ENCODE data around the gene EEF2. TPM values are rescaled to one million over a fixed set of nuclear protein-coding genes. Genes with fewer than 3 reads are reported as not detected.
"Not testable (repeated sequence)": the region's sequence is repeated elsewhere in the genome, so short reads cannot be mapped to it uniquely, and the experiment has no call there.

Gene EEF2
- total RNA-seq, 2 experiments from 2014 or later, result 3,340 to 3,392 TPM

GRCh38 chr19:4018775-4019504 lies 33.7 kb upstream of the EEF2 start:
- Mint-ChIP-seq H3K27ac (no peak overlapping the region), H3K4me3 (no peak overlapping the region), H3K36me3 (peaks cover 8% of the 10 kb centered on the region)

DNA sequence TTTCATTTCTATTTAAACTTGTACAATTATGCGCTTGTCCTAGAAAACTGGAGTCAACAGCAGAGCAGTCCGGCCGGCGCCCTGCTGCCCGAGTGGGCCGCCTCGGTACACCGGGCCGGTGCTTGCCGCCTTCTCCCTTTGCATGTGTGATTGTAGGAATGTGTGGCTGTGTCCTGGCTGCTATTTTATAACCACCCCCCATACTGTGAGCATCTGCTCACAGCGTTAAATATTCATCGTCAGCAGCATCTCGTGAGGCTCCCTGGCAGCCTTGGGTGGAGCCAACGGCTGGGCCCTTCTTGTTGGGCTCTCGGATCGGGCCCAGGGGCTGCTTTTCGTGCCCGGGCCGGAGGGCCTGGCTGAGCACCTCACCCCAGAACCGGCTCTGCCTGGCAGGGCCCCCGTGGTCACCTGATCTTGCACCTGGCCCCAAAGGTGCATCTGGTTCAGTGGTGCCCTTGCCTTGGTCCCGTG lies 32.9 kb upstream of the EEF2 start:
- H3K4me3 Mint-ChIP-seq, result no peak overlapping the region
- peaks cover 8% of the 10 kb centered on the region for H3K36me3 Mint-ChIP-seq
- H3K9me3 Mint-ChIP-seq, result no peaks in the 10 kb centered on the region
- no peaks in the 10 kb centered on the region for H3K4me1 Mint-ChIP-seq
- no peak overlapping the region for H3K27ac Mint-ChIP-seq
- H3K27me3 Mint-ChIP-seq, result no peaks in the 10 kb centered on the region
- DNase-seq, result no peak

More at GRCh38 chr19:4018775-4019504, 33.7 kb upstream of the EEF2 start:
- Mint-ChIP-seq H3K27me3 (no peaks in the 10 kb centered on the region), H3K4me1 (no peaks in the 10 kb centered on the region), H3K9me3 (no peaks in the 10 kb centered on the region)
- no peak for DNase-seq

DNA sequence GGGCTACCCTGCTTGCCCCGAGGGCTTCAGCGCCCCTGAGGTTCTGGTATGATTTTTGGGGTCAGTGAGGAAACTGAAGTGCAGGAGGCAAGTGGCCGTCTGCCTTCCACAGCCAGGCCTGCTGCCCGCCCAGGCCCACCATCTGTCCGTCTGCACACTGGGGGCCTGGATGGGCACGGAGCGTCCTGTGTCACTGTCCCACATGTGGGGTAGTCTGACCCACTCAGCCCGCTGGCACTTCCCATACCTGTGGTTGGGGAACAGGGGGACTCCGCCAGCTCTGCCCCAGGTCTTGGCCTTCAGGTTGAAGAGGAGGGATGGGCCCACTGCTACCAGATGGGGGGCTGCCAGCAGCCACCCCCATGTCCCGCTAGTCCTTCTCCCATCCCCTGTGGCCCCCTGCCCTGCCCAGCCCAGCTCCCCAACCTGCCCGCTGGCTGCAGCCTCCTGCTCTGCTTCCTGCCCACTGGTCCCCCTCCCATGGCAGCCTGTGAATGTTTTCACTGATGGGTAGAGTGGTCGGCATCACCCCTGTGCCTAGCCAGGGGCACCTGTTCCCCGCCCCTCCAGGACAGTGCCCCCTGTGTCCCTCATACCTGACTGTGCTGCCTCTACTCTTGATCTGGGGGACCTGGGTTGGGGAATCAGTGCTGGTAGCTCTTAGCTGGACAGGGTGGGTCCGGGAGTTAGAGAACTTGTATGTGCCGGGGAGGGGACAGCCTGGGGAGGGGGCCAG lies 31.8 kb upstream of the EEF2 start:
- no peak overlapping the region for H3K4me3 Mint-ChIP-seq
- H3K27me3 Mint-ChIP-seq, result no peaks in the 10 kb centered on the region
- H3K27ac Mint-ChIP-seq, result no peak overlapping the region
- H3K36me3 Mint-ChIP-seq, result peaks cover 7% of the 10 kb centered on the region
- H3K9me3 Mint-ChIP-seq, result no peaks in the 10 kb centered on the region
- no peak for DNase-seq
- peaks cover 2% of the 10 kb centered on the region for H3K4me1 Mint-ChIP-seq

- Mint-ChIP-seq H3K4me1 (peaks cover 2% of the 10 kb centered on the region), H3K9me3 (no peaks in the 10 kb centered on the region), H3K4me3 (no peak overlapping the region), H3K27ac (no peak overlapping the region), H3K36me3 (peaks cover 4% of the 10 kb centered on the region), H3K27me3 (no peaks in the 10 kb centered on the region)
- DNase-seq, result no peak
These were observed 31.2 kb upstream of the EEF2 start for GRCh38 chr19:4016486-4016885.

GRCh38 chr19:4015705-4016402 lies 30.6 kb upstream of the EEF2 start:
- no peaks in the 10 kb centered on the region for H3K27me3 Mint-ChIP-seq
- no peak overlapping the region for H3K4me3 Mint-ChIP-seq
- DNase-seq, result no peak
- H3K27ac Mint-ChIP-seq, result no peak overlapping the region
- peaks cover 6% of the 10 kb centered on the region for H3K4me1 Mint-ChIP-seq
- no peaks in the 10 kb centered on the region for H3K36me3 Mint-ChIP-seq
- H3K9me3 Mint-ChIP-seq, result no peaks in the 10 kb centered on the region

GRCh38 chr19:4014541-4015491 lies 29.6 kb upstream of the EEF2 start:
- Mint-ChIP-seq H3K27ac (no peak overlapping the region), H3K9me3 (no peaks in the 10 kb centered on the region), H3K4me3 (no peak overlapping the region), H3K4me1 (peaks cover 6% of the 10 kb centered on the region), H3K36me3 (no peaks in the 10 kb centered on the region), H3K27me3 (no peaks in the 10 kb centered on the region)
- peak; percentile 46 for DNase-seq

DNA sequence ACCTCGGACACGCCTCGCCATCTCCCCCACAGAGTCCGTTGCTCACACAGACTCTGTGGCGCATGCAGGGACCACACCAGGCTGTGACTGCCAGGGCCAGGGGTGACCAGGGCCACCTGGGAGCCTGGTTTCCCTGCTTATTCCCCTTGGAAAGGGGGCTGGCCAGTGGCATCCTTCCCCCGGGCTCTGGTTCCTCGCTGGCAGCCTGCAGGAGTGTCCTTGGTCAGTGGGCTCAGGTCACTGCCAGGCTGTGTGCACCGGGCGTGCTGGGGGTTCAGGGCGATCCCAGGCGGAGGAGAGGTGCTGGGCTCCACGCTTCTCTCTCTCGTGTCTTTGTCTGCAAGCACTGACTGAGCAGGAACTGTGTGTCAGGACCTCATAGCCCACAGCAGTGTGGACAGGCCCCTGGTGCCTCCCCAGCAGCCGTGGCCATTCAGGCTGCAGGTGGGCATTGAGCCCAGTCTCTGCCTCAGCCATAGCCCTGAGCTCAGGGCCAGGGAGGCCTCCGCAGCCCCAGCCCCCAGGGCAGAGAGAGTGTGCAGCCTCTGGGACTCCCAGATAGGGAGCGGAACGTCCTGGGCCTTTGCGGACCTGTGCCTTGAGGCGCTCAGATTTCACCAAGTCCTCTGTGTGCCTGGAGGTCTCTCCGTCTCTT lies 28.8 kb upstream of the EEF2 start:
- Mint-ChIP-seq H3K27ac (no peak overlapping the region), H3K36me3 (no peaks in the 10 kb centered on the region), H3K4me3 (no peak overlapping the region), H3K9me3 (no peaks in the 10 kb centered on the region), H3K4me1 (peaks cover 14% of the 10 kb centered on the region), H3K27me3 (no peaks in the 10 kb centered on the region)
- no peak for DNase-seq

GRCh38 chr19:4012975-4013634 lies 27.8 kb upstream of the EEF2 start:
- H3K36me3 Mint-ChIP-seq, result no peaks in the 10 kb centered on the region

DNA sequence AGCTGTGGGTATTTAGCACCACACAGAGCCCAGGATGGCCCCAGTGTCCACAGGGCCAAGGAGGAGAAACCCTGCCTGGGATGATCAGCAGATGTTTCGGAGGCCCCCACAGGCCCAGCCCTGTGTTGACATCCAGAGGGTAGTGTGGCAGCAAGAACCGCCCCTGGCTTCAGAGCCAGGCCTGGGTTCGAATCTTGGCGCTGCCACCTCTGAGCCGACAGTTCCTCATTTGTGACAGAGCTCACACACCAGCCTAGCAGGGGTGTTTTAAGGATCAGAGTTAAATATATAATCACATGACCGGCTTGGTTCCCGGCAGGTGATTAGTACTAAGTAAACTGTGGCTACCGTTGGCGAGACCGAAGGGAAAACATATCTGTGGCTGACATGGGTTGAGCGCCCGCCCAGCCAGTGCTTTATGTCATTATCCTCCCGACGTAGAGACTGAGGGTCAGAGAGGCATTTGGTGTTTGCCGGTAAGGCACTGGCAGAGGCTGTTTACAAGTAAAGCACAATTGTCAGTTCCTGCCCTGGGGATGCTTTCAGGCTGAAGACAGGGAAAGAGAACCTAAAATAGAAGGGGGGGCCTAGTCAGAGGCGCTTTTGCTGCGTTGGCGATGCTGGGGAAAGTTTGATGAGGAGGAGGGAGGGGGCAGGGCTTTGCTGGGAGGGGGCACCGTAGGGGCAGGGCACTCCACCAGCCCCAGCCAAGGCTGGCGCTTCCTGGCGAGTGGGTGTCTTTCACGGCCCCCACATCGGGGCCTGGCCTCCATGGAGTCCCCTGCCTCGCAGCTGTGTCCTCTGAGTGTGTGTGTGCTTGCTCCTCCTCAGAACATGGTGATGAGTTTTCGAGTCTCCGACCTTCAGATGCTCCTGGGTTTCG lies 27.1 kb upstream of the EEF2 start:
- no peak for DNase-seq
- Mint-ChIP-seq H3K27me3 (no peaks in the 10 kb centered on the region), H3K4me3 (no peak overlapping the region), H3K9me3 (no peaks in the 10 kb centered on the region), H3K27ac (no peak overlapping the region), H3K36me3 (no peaks in the 10 kb centered on the region), H3K4me1 (peaks cover 20% of the 10 kb centered on the region)

More at GRCh38 chr19:4012975-4013634, 27.8 kb upstream of the EEF2 start:
- no peak overlapping the region for H3K4me3 Mint-ChIP-seq
- peaks cover 20% of the 10 kb centered on the region for H3K4me1 Mint-ChIP-seq
- no peaks in the 10 kb centered on the region for H3K27me3 Mint-ChIP-seq
- DNase-seq, result no peak
- no peak overlapping the region for H3K27ac Mint-ChIP-seq
- no peaks in the 10 kb centered on the region for H3K9me3 Mint-ChIP-seq

GRCh38 chr19:4011430-4011829 lies 26.2 kb upstream of the EEF2 start:
- H3K4me1 Mint-ChIP-seq, result peaks cover 20% of the 10 kb centered on the region
- not testable (repeated sequence) for H3K36me3 Mint-ChIP-seq, H3K27ac Mint-ChIP-seq, H3K4me3 Mint-ChIP-seq, H3K27me3 Mint-ChIP-seq, DNase-seq, H3K9me3 Mint-ChIP-seq

DNA sequence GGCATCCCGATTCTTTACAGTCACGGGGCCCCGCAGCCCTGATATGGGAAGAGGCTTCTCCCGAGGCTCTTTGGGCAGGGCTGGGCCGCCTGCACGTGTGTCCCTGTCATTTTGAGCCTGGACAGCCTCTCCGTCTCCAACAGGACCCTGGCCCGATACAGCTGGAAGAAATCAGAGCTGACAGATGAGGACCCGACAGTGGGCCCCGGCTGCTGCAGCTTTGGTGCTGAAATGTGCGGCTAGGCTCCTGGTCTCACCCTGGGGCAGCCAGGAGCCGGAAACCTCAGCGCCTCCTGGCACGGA lies 25.5 kb upstream of the EEF2 start:
- no peak overlapping the region for H3K4me3 Mint-ChIP-seq
- no peaks in the 10 kb centered on the region for H3K36me3 Mint-ChIP-seq
- H3K27me3 Mint-ChIP-seq, result no peaks in the 10 kb centered on the region

DNA sequence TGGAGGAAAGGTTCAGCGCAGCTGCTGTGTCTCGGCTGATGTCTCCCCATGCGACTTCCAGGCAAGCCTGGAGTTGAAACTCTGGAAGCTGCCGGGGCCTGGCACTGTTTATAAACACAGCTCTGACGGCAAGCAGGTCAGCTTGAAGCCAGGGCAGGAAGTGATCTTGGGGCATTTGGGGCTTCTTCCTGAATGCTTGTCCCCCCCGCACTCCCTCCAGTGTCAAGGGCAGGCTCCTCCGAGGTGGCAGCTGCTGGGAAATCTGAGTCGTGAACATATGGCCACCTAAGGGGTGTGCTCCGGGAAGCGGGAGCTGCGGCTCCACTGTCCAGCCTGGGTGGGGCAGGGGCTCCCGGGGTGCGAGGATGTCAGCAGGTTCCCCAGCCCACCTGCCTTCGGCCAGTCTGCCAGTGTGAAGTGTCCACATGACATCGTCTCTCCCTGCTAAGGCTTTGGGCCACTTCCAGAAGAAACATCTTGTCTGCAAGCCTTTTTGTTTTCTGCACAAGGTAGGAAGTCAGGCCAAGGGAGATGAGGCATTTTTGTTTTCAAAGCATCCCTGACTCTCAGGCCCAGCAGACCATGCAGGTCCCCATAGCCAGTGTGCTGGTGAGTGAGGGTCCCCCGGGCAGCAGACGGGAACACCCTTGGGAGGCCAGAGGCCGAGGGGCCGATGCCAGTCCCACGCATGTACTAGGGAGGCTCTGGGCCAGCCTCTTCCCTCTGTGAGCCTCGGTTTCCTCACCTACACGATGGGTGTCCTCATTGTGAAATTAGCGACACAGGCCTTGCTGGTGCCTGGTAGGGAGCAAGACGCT lies 24.9 kb upstream of the EEF2 start:
- Mint-ChIP-seq H3K27me3 (no peaks in the 10 kb centered on the region), H3K9me3 (no peaks in the 10 kb centered on the region), H3K27ac (no peak overlapping the region), H3K4me3 (no peak overlapping the region), H3K36me3 (no peaks in the 10 kb centered on the region), H3K4me1 (peaks cover 20% of the 10 kb centered on the region)
- no peak for DNase-seq

More for the DNA sequence above, 25.5 kb upstream of the EEF2 start:
- Mint-ChIP-seq H3K9me3 (no peaks in the 10 kb centered on the region), H3K27ac (no peak overlapping the region), H3K4me1 (peaks cover 20% of the 10 kb centered on the region)
- no peak for DNase-seq

Data from activated naive CD8-positive, alpha-beta T cell treated with anti-CD3 and anti-CD28 coated beads for 36 hours (primary cell).